Endodermal cell (in vitro differentiated cells): ENCODE measurements around the gene BAZ1A. TPM values are rescaled to one million over a fixed set of nuclear protein-coding genes. Genes with fewer than 3 reads are reported as not detected.

Source experiments
- DNase-seq: peaks from one replicate; pipeline ENCODE4 v3.0.0-alpha.2; 2017
- H3K27ac ChIP-seq: 2 replicates; pipeline ENCODE4 v1.5.1; 2013; ENCODE audit warnings: mild to moderate bottlenecking, low read depth, low read length, moderate library complexity
- H3K27me3 ChIP-seq: 2 replicates; pipeline ENCODE4 v1.6.1; 2013; ENCODE audit warnings: mild to moderate bottlenecking, low read length, moderate library complexity; ENCODE audit not compliant: insufficient read depth, control insufficient read depth, poor library complexity, severe bottlenecking
- H3K36me3 ChIP-seq: 2 replicates; pipeline ENCODE4 v1.7.0; 2013; ENCODE audit warnings: mild to moderate bottlenecking, low read length, moderate library complexity; ENCODE audit not compliant: control insufficient read depth, insufficient read depth
- H3K4me1 ChIP-seq: one replicate; pipeline ENCODE4 v1.7.0; 2013; ENCODE audit warnings: low read length; ENCODE audit not compliant: control insufficient read depth, insufficient read depth
- H3K4me3 ChIP-seq: 2 replicates; pipeline ENCODE4 v1.5.1; 2013; ENCODE audit warnings: mild to moderate bottlenecking, low read length, moderate library complexity
- H3K9ac ChIP-seq: 2 replicates; pipeline ENCODE4 v1.6.1; 2013; ENCODE audit warnings: mild to moderate bottlenecking, low read length, moderate library complexity; ENCODE audit not compliant: poor library complexity, severe bottlenecking; ENCODE audit errors: extremely low read depth
- H3K9me3 ChIP-seq: 2 replicates; pipeline ENCODE4 v1.6.1; 2013; ENCODE audit warnings: mild to moderate bottlenecking, low read length, moderate library complexity; ENCODE audit not compliant: control insufficient read depth
- H3K27ac Mint-ChIP-seq: 2 replicates; pipeline ENCODE4 v1.8.0; 2020; ENCODE audit warnings: mixed read lengths
- H3K27me3 Mint-ChIP-seq: 2 replicates; pipeline ENCODE4 v1.8.0; 2021; ENCODE audit warnings: mild to moderate bottlenecking, mixed read lengths; ENCODE audit not compliant: insufficient read depth
- H3K36me3 Mint-ChIP-seq: 2 replicates; pipeline ENCODE4 v1.8.0; 2020; ENCODE audit warnings: low read depth, mixed read lengths
- H3K4me1 Mint-ChIP-seq: 2 replicates; pipeline ENCODE4 v1.8.0; 2020; ENCODE audit warnings: mixed read lengths
- H3K4me3 Mint-ChIP-seq: 2 replicates; pipeline ENCODE4 v1.8.0; 2020; ENCODE audit warnings: mild to moderate bottlenecking, moderate library complexity, mixed read lengths
- H3K9me3 Mint-ChIP-seq: 2 replicates; pipeline ENCODE4 v1.8.0; 2020; ENCODE audit warnings: mild to moderate bottlenecking, mixed read lengths
- WGBS, 2 experiments: methylation state at CpG; one replicate each; pipeline versions ENCODE4 v1.1.5 to v1.1.7; 2013; ENCODE audit warnings: missing lambda C conversion rate in 2 of 2, mixed read lengths in 1 of 2; ENCODE audit not compliant: insufficient coverage in 1 of 2, insufficient read length in 1 of 2; 5-methylcytosine and 5-hydroxymethylcytosine counted together
- total RNA-seq, 2 donors: library from RNA; stranded (reverse); fragmentation: NEBNext Ultra II Directional in 1 of 2; extraction: Animal tissue kit (Norgen Biotek cat#: 25700) in 1 of 2; gene quantifications; 2 replicates in 1 of 2; 3 replicates in 1 of 2; pipeline ENCODE4 v1.2.1, GENCODE V29; 2021
- TF ChIP-seq, protein P1 (sequence below): fragments of 200-600 bp; sonication (generic); conservative IDR thresholded peaks from 2 replicates; pipeline ENCODE4 v1.5.0; 2021; ENCODE audit warnings: antibody characterized with exemption, mild to moderate bottlenecking

The BAZ1A gene
- total RNA-seq, 2 donors from 2014 or later, result 22.3 to 23.3 TPM

DNA sequence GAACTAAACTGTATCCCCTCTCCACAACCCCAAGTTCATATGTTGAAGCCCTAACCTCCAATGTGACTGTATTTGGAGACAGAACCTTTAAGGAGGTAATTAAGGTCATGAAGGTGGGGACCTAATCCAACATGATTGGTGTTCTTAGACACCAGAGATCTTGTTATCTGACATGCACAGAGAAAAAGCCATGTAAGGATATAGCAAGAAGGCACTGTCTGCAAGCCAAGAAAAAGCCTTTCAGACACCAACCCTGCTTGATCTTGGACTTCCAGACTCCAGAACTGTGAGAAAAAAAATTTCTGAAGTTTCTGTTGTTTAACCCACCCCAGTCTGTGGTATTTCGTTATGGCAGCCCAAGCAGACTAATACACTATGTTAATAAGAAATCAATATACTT lies 98.5 kb downstream of the BAZ1A start:
- no CpG with 5 or more reads among the region's 1 CpG for WGBS, 2 experiments
- H3K36me3 Mint-ChIP-seq, result peaks cover 47% of the 10 kb centered on the region
- Histone ChIP-seq H3K36me3 (peaks cover 72% of the 10 kb centered on the region), H3K9ac (no peak overlapping the region), H3K9me3 (no peaks in the 10 kb centered on the region), H3K27ac (no peak overlapping the region), H3K4me1 (no peaks in the 10 kb centered on the region), H3K4me3 (no peak overlapping the region), H3K27me3 (no peaks in the 10 kb centered on the region)
- no peaks in the 10 kb centered on the region for H3K4me1 Mint-ChIP-seq
- H3K27ac Mint-ChIP-seq, result no peak overlapping the region
- no peak overlapping the region for H3K4me3 Mint-ChIP-seq
- H3K9me3 Mint-ChIP-seq, result no peaks in the 10 kb centered on the region
- DNase-seq, result no peak
- TF ChIP-seq, protein P1, sequence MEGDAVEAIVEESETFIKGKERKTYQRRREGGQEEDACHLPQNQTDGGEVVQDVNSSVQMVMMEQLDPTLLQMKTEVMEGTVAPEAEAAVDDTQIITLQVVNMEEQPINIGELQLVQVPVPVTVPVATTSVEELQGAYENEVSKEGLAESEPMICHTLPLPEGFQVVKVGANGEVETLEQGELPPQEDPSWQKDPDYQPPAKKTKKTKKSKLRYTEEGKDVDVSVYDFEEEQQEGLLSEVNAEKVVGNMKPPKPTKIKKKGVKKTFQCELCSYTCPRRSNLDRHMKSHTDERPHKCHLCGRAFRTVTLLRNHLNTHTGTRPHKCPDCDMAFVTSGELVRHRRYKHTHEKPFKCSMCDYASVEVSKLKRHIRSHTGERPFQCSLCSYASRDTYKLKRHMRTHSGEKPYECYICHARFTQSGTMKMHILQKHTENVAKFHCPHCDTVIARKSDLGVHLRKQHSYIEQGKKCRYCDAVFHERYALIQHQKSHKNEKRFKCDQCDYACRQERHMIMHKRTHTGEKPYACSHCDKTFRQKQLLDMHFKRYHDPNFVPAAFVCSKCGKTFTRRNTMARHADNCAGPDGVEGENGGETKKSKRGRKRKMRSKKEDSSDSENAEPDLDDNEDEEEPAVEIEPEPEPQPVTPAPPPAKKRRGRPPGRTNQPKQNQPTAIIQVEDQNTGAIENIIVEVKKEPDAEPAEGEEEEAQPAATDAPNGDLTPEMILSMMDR, result no peak
- no peaks in the 10 kb centered on the region for H3K27me3 Mint-ChIP-seq

DNA sequence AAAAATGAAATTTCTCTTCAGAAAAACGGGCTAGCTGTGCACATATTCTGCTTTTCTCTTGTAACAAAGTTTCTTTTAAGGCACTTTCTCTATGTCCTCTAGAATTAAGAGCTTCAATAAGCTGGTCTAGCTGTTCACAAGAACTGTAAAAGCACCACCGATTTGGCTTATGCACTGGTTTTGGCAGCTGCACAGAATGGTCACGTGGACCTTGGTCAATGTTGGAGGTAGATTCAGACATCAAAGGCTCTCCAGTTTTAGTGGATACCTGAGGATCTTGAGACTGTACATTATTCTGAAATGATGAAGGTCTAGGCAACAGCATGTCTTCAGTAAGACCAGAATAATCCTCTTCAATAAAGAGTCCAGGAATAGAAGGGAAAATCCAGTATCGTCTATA lies 99.2 kb downstream of the BAZ1A start:
- Histone ChIP-seq H3K4me3 (no peak overlapping the region), H3K4me1 (no peaks in the 10 kb centered on the region), H3K9me3 (no peaks in the 10 kb centered on the region), H3K27me3 (no peaks in the 10 kb centered on the region), H3K9ac (no peak overlapping the region), H3K27ac (no peak overlapping the region), H3K36me3 (peaks cover 75% of the 10 kb centered on the region)
- whole genome bisulfite sequencing, 2 experiments, result 96 to 100% methylated on average over 3 to 4 of the region's 4 CpGs
- TF ChIP-seq, protein P1, result no peak
- Mint-ChIP-seq H3K27me3 (no peaks in the 10 kb centered on the region), H3K4me3 (no peak overlapping the region), H3K36me3 (peaks cover 51% of the 10 kb centered on the region), H3K4me1 (no peaks in the 10 kb centered on the region), H3K9me3 (no peaks in the 10 kb centered on the region), H3K27ac (no peak overlapping the region)
- DNase-seq, result no peak

DNA sequence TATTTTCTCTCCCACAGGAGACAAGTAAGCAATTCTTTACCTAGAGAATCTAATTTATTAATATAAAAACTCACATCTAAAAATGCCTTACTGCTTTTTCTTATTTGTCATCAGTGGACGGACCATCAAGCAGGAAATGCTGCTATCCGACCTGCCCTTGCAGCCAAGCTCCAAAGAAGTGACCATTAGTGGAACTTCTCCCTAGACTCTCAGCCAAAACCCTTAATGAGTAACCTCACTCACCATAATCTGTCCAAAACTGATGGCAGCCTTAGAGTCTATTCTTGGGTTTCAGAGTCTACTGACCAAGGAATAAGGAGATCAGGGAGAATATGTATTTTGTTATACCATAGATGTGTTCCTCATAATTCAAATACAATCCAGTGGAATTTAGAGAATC lies 99.8 kb downstream of the BAZ1A start:
- no peak overlapping the region for H3K4me3 Mint-ChIP-seq
- H3K4me1 Mint-ChIP-seq, result no peaks in the 10 kb centered on the region

More for the DNA sequence above, 99.8 kb downstream of the BAZ1A start:
- Histone ChIP-seq H3K4me1 (no peaks in the 10 kb centered on the region), H3K36me3 (peaks cover 75% of the 10 kb centered on the region), H3K9me3 (no peaks in the 10 kb centered on the region), H3K9ac (no peak overlapping the region), H3K27me3 (no peaks in the 10 kb centered on the region), H3K27ac (no peak overlapping the region), H3K4me3 (no peak overlapping the region)
- DNase-seq, result no peak
- peaks cover 52% of the 10 kb centered on the region for H3K36me3 Mint-ChIP-seq
- H3K27ac Mint-ChIP-seq, result no peak overlapping the region
- H3K9me3 Mint-ChIP-seq, result no peaks in the 10 kb centered on the region
- TF ChIP-seq, protein P1, result no peak
- WGBS, 2 experiments, result 86 to 87% methylated on average over 2 of the region's 2 CpGs
- no peaks in the 10 kb centered on the region for H3K27me3 Mint-ChIP-seq
